Renal pelvis (tissue), 4 donors: ENCODE results near the gene TMEM161B. TPM values are rescaled to one million over a fixed set of nuclear protein-coding genes. Genes with fewer than 3 reads are reported as not detected.
"Not testable (repeated sequence)": the region's sequence is repeated elsewhere in the genome, so short reads cannot be mapped to it uniquely, and the experiment has no call there.

Source experiments
- DNase-seq: peaks from one replicate; pipeline ENCODE4 v3.0.0-alpha.2; 2013
- polyA plus RNA-seq, 3 donors: library from polyadenylated mRNA; unstranded; fragments of 120-200 nt; gene quantifications; one replicate each; pipeline ENCODE4 v1.2.1, GENCODE V29; 2013; ENCODE audit not compliant: insufficient read length in 3 of 3

TMEM161B gene
- polyA plus RNA-seq, 3 donors, result 22.6 to 28.1 (median 28.0) TPM

DNA sequence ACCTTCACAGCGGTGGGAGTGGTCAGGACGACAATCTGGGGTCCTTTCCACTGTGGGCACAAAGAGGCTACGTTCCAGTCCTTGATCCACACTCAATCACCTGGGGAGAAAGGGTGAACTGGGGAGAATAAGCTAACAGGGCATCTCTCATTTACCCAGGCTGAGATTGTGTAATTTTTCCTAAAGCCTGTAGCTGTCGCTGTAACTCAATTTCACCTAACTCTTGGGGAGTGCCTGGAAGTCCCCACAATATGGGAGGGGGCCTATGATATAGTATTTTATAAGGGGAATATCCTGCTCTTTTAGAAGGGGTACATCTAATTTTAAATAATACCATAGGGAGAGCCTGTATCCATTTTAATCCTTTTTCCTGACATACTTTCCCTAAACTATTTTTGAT, 79.2 kb downstream of the TMEM161B start:
- not testable (repeated sequence) for DNase-seq

DNA sequence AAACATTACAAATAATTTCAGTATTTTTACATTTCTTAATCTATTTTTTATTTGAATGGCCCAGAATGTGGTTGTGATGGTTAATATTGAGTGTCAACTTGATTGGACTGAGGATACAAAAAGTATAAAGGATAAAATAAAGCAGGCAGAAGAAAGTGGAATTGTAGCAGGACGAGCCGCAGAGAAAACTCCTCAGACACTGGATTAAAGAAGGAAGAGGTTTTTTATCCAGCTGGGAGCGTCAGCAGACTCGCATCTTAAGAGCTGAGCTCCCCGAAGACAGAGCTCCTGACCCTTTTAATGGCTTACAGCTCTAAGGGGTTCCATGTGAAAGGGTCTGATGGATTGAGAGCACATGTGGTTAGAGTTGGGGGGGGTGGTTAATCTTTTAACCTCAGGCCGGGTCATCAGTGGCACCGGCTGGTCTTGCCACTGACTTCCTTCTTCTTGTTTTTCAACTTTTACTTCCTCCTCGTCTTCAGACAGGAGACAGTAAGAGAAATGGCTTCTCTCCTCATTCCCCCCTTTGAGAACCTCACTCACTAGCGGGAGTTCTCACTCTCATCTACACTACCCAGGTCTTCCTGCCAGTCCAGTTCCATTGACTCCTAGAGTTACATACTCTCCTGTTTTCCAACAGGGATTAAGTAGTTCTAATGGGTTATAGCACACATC, 80.0 kb downstream of the TMEM161B start:
- DNase-seq, result no peak

GRCh38 chr5:88183255-88183654, 85.4 kb downstream of the TMEM161B start:
- no peak for DNase-seq

DNA sequence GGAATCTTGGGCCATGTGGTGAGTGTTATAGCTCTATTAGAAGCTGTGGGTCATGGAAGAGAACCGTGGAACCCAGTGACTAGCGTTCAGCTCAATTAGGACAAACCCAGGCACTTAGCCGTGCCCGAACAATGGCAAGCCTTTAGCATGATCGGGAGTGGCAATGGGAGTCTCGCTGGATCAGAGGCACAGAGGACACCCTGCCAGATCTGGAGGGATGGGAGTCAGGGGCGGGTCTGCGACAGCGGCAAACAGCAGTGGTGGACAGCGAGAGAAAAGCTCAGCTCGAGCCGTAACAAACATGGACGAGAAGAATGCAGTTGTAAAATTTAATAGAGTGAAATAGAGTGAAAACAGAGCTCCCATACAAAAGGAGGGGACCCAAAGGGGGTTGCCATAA, 91.2 kb downstream of the TMEM161B start:
- not testable (repeated sequence) for DNase-seq

GRCh38 chr5:88172847-88173758, 95.5 kb downstream of the TMEM161B start:
- DNase-seq, result no peak

DNA sequence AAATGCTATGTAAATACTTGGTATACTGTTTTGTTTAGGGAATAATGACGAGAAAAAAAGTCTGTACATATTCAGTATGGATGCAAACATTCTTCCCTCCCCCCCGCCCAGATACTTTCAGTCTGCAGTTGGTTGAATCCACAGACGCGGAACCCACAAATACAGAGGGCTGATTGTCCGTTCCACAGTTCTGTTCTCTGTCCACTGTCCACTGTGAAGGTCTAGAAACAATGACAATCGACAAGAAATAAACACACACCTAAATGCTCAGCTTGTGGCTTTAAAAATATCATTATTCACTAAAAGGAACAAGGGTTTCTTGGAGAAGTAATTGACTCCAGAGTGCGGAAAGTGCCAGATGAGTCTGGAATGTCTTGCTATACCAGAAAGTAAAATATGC, 109.1 kb downstream of the TMEM161B start:
- no peak for DNase-seq

DNA sequence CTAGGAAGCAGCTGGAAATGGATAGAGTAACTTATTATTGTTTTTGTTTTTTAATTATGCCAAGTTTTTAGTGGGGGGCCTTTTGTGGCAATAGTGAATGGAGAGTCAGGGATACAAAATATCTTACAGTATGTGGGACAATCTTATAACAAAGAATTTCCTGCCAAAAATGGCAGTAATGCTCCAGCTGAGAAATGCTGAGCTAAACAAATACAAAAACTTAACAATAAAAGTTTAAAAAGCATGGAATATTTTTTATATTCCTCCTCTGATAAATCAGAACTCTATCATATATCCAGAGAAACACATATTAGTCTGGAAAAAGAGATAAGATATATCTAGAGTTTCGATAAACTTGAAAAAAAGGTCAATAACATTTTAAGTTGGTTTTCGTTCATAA, 110.6 kb downstream of the TMEM161B start:
- DNase-seq, result no peak

DNA sequence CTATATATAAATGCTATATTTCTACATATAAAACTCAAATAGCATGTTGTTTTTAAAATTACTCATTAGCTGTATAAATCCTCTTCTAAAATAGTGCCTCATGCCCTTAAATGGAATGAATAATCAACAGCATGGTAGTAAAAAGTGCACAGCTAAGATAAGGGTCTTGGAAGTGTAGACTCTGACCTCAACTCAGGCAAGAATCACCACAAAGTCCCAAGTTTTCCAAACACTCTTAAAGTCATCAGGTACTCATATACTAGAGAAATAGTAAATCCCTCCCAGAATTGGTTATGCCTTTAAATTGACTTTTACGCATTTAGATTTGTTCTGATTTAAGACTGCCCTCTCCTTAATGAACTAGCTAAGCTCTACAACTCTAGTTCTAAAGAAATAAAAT, 113.8 kb downstream of the TMEM161B start:
- no peak for DNase-seq

DNA sequence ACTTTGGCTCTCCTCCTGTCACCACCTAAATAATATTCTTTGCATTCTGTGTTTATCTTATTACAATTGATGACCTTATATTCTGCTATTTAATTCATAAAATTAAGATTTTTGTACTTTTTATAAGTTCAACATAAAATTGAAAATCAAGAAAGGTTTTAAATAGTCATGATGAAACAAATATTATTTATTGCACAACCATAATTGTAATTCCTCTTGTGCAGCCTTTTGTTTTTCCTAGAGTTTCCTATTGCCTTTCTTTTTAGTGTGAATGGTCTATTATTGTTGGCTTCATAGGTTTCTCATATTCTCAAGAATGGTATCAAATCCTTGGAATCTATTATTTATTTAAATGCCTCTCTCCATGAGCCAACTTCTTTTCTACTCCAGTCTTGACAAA, 117.9 kb downstream of the TMEM161B start:
- no peak for DNase-seq

DNA sequence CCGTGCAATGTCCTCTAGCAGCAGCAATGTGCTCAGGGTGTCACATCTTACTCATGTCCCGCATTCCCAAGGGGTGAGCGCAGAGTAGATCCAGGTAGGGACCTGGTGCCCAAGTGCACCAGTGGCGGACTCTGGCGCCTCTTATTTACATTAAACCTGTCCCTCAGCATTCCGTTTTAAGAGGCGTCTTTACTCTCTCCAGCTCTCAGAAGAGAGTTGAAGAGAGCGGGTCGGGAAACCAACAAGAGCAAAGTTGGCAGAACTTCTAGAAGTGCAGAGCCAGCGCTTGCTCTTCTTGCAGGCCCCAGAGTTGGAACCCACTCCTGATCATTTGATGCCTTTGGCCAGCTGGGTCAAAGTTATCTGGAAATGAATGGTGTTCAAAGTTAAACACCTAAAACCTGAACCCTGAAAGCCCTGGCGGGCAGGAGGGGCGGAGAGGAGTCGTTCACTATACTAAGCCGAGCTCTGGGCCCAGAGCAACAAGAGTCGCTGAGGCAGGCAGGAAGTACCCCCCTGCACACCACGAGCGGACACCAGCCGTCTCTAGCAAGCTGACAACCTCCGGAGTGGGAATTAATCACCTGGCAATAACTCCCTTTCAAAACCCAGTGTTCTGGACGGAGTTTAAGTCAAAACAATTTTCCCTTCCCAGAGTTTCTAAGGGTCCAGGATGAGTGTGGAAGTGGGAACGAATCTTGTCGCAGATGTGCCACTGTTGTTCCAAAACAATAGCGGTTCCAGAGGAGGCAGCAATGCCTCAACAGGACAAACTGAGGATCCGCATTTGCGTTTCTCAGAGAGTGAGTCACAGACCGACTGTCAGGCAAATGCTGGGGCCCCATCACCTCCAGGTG, 122.8 kb downstream of the TMEM161B start:
- DNase-seq, result no peak

- no peak for DNase-seq
These were observed 123.4 kb downstream of the TMEM161B start for GRCh38 chr5:88145221-88145610.
